Measurements from ENCODE around the gene C20orf144. TPM values are rescaled to one million over a fixed set of nuclear protein-coding genes. Genes with fewer than 3 reads are reported as not detected.
A peak's percentile ranks its signal among the peaks of the same experiment; 100 is the strongest.

Gene C20orf144
- total and polyA plus RNA-seq, 8 donors = 0.19 to 0.31 TPM; not detected in 6

GRCh38 chr20:33676652-33677645 lies 14.8 kb downstream of the C20orf144 start:
- H3K27ac ChIP-seq = peak overlapping the region in 4 of 5 donors; percentile 88 to 94 (median 92)
- no peaks in the 10 kb centered on the region for H3K9me3 ChIP-seq
- H3K36me3 ChIP-seq = peaks cover 0 to 4% (median 0%) of the 10 kb centered on the region in 4 donors
- H3K4me1 ChIP-seq = peaks cover 27 to 51% (median 43%) of the 10 kb centered on the region in 4 donors
- no peak for DNase-seq
- TF ChIP-seq POLR2A (IDR thresholded peaks at IDR 0.05) (no peak), EP300 (IDR thresholded peaks at IDR 0.05) (no peak), CTCF (IDR thresholded peaks at IDR 0.05) (no peak), POLR2AphosphoS5 (IDR thresholded peaks at IDR 0.05) (no peak)
- no peaks in the 10 kb centered on the region for H3K27me3 ChIP-seq
- WGBS, 5 donors = 95 to 96% (median 96%) methylated on average over 22 to 31 of the region's 31 CpGs
- H3K4me3 ChIP-seq = no peak overlapping the region
- intact Hi-C loops (cut with DNase I; ENCODE audit: low total_unique reads) = no loop called here

- 76 to 91% (median 83%) methylated on average over 15 of the region's 15 CpGs for WGBS, 5 donors
- Histone ChIP-seq H3K27ac (peak overlapping the region in 4 of 5 donors; percentile 1 to 94 (median 64)), H3K4me3 (no peak overlapping the region), H3K36me3 (peaks cover 0 to 4% (median 0%) of the 10 kb centered on the region in 4 donors), H3K4me1 (peaks cover 15 to 39% (median 31%) of the 10 kb centered on the region in 4 donors), H3K27me3 (no peaks in the 10 kb centered on the region), H3K9me3 (no peaks in the 10 kb centered on the region)
- intact Hi-C loops (cut with DNase I; ENCODE audit: low total_unique reads) = no loop called here
- peak in 1 of 2 donors; percentile 67 for DNase-seq
- no peak for TF ChIP-seq EP300 (IDR thresholded peaks at IDR 0.05)
- TF ChIP-seq CTCF (IDR thresholded peaks at IDR 0.05) = no peak
- no peak for TF ChIP-seq POLR2AphosphoS5 (IDR thresholded peaks at IDR 0.05)
- TF ChIP-seq POLR2A (IDR thresholded peaks at IDR 0.05) = no peak
Observed at GRCh38 chr20:33677991-33678702, 16.0 kb downstream of the C20orf144 start.

GRCh38 chr20:33679758-33680485 lies 17.8 kb downstream of the C20orf144 start:
- 84 to 93% (median 85%) methylated on average over 16 to 20 of the region's 20 CpGs for WGBS, 5 donors

More at GRCh38 chr20:33679758-33680485, 17.8 kb downstream of the C20orf144 start:
- H3K36me3 ChIP-seq = peaks cover 0 to 4% (median 0%) of the 10 kb centered on the region in 4 donors
- no peaks in the 10 kb centered on the region for H3K27me3 ChIP-seq
- H3K4me1 ChIP-seq = peaks cover 16 to 33% (median 23%) of the 10 kb centered on the region in 4 donors
- intact Hi-C loops (cut with DNase I; ENCODE audit: low total_unique reads) = no loop called here
- no peak for TF ChIP-seq EP300 (IDR thresholded peaks at IDR 0.05)
- no peak for TF ChIP-seq POLR2A (IDR thresholded peaks at IDR 0.05)
- TF ChIP-seq POLR2AphosphoS5 (IDR thresholded peaks at IDR 0.05) = no peak
- no peak for TF ChIP-seq CTCF (IDR thresholded peaks at IDR 0.05)
- no peak overlapping the region for H3K27ac ChIP-seq
- no peaks in the 10 kb centered on the region for H3K9me3 ChIP-seq
- H3K4me3 ChIP-seq = no peak overlapping the region
- no peak for DNase-seq
